ENCODE measurements around the gene SYT1.

DNA sequence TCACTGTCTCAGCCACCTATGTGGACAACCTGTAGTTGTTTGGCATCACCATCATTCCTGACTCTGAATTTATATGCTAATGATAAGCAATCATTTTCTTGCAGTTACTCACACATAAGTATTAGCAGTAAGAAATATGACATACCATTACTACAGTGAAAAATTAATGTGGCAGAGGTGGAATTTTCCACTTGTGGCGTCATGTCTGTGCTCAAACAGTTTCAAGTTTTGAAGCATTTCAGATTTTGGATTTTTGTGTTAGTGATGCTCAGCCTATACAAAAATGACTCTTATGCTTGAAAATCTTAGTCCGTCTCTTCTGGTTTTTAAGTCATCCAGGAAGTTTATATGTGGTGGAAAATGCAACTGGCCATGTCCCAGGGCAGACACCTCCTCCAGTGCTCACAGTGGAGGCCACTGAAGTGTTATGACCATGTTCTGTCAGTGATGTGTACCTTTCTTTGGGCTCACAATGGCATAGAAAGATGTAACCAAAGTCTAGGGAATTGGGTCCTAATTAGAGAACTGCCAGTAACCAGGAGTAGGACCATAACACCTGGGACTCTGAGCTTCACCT, 220.6 kb downstream of the SYT1 start:
- TF ChIP-seq EP300 (IDR thresholded peaks at IDR 0.05; ENCODE audit: borderline replicate concordance in 1 of 2, low read depth in 2 of 2, low read length in 2 of 2) (no peak), YY1 (IDR thresholded peaks at IDR 0.05; ENCODE audit: low read depth, low read length) (no peak), GABPA (IDR thresholded peaks at IDR 0.05; ENCODE audit: borderline replicate concordance, insufficient read depth, low read length) (no peak)

Measured in H1 (cell line).